NB4 (cell line): ENCODE results near the gene LY86.
"Not testable (repeated sequence)": the region's sequence is repeated elsewhere in the genome, so short reads cannot be mapped to it uniquely, and the experiment has no call there.

Experiments used
- DNase-seq: peaks from one replicate; pipeline ENCODE4 v3.0.0; 2010; ENCODE audit warnings: low read depth
- H3K4me3 ChIP-seq: one replicate; pipeline ENCODE4 v1.5.1; 2011; ENCODE audit warnings: mild to moderate bottlenecking, low read depth, low read length, moderate library complexity
- CTCF ChIP-seq: IDR thresholded peaks from one replicate; pipeline ENCODE4 v1.5.1; 2012; ENCODE audit warnings: low read depth, low read length
- MYC ChIP-seq: IDR thresholded peaks from 2 replicates; pipeline ENCODE4 v1.6.1; 2011; ENCODE audit warnings: low read depth, low read length
- POLR2A ChIP-seq: IDR thresholded peaks from 2 replicates; pipeline ENCODE4 v1.6.1; 2011; ENCODE audit warnings: mild to moderate bottlenecking; ENCODE audit not compliant: insufficient read length; ENCODE audit errors: extremely low read depth
- TF ChIP-seq, protein P1 (sequence below): IDR thresholded peaks from 2 replicates; pipeline ENCODE4 v1.6.1; 2011; ENCODE audit warnings: low read depth, low read length

The LY86 gene

GRCh38 chr6:6663421-6664135 is 75.1 kb downstream of the LY86 start:
- peak; percentile 29 for DNase-seq
- H3K4me3 ChIP-seq: no peak overlapping the region
- TF ChIP-seq, protein P1, sequence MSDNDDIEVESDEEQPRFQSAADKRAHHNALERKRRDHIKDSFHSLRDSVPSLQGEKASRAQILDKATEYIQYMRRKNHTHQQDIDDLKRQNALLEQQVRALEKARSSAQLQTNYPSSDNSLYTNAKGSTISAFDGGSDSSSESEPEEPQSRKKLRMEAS: no peak
- TF ChIP-seq MYC (no peak), CTCF (no peak), POLR2A (no peak)

GRCh38 chr6:6665555-6666243 is 77.2 kb downstream of the LY86 start:
- TF ChIP-seq CTCF (no peak), POLR2A (no peak), MYC (no peak)
- TF ChIP-seq, protein P1: no peak
- no peak for DNase-seq
- no peak overlapping the region for H3K4me3 ChIP-seq

- DNase-seq, H3K4me3 ChIP-seq: not testable (repeated sequence)
Measured at GRCh38 chr6:6670150-6670549, 81.6 kb downstream of the LY86 start.

- H3K4me3 ChIP-seq: no peak overlapping the region
- TF ChIP-seq POLR2A: no peak
- TF ChIP-seq CTCF: peak; percentile 44
- peak; percentile 45 for DNase-seq
Measured at GRCh38 chr6:6674872-6675271, 86.4 kb downstream of the LY86 start.

DNA sequence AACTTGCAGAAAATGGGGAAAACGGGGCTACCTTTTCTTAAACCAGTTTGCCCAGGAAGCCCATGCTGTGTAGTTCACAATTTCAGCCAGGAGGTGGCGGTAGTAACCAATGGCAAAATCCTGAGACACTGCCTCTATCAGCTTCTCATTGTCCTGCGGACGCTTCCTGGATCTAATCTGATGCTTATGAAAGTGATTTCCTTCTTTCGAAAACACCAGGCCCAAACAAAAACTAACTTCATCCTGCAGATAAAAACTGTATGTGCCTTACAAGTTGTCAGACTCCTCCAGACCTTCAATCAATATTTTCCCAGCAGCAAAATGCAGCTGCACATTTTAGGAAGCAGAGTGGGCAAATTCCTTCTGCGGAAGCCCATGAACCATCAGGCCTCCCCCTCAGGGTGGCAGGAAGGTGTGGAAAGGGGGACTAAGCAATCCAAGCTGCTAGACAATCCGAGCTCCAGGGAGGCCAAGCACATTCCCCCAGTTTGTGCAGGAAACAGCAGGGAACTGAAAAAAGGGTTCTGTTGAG is 88.5 kb downstream of the LY86 start:
- no peak overlapping the region for H3K4me3 ChIP-seq
- TF ChIP-seq CTCF (peak; percentile 90), POLR2A (no peak), MYC (0 out of 2 replicates have a peak, but pooled peaks have one; percentile 45)
- TF ChIP-seq, protein P1: peak; percentile 49
- DNase-seq: peak; percentile 90

DNA sequence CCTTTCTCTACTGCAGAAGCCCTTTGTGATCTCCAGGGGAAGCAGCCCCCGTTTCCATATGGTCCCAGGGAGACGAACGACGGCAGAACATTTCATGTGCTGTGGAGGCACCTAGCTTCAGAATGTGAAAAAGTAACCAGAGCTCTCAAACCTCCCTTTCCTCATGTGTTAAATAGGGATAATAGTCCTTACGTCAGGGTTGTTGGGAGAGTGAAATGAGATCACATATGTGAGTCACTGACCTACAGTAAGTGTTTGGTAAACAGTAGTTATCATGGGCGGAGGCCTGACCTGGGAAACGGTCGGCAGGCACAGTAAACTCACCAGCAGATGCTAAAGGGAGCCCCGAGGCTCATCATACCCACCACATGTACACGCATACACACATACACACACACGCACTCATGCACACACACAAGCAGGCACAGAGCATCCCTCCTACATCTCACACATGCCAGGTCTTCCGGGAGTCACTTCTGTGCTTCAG is 89.7 kb downstream of the LY86 start:
- H3K4me3 ChIP-seq: no peak overlapping the region
- DNase-seq: no peak
- TF ChIP-seq POLR2A (no peak), MYC (no peak), CTCF (no peak)
- TF ChIP-seq, protein P1: no peak
